NCI-H345 treated with DMSO at 0.1 percent for 48 hours (cell line): ENCODE results near the gene HMGCLL1.

Experiments used
- DNase-seq: peaks from one replicate; lab custom pipeline; 2025; ENCODE audit not compliant: unreplicated experiment; lab: John Stamatoyannopoulos, UW

HMGCLL1 gene

DNA sequence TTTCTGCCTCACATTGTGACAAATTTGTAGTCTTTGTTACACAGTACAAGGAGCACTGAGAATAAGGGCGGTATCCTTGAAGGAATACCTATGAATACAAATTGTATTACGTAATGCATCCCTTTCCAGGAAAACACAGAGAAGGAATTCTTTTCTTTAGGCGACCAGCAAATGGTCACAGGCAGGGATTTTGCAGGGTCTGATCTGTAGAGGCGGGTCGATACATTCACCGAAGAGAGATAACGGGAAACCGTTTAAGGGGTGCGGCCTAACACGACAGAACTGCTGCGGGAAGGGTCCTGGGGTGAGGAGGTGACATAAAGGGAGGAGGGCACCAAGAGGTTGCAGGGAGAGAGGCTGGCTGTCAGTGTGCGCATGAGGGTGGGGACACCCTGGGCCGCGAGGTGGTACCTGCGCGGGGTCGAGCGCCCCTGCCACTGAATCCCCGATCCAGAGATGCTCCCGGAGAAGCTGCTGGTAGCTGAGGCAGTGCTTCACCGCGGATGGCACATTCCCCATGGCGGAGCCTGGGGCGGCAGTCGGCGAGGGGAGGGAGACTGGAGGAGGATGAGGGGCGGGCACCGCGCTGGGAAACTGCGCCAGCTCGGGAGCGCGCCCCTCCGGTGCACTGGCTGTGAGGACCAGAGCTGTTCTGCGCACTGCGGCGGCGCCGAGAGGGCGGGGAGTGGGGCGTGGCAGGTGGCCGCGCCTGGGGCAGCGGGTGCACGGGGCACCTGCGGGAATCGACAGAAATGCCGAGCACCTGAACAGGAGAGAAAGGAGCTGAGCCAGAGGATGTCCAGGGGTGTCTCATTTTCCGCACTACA lies at the start of gene HMGCLL1:
Gene HMGCLL1 (minus strand): TSS at position 656 of the 827 bp plus-strand sequence. CDS start 137 bp downstream, at position 519.
- no peak for DNase-seq

DNA sequence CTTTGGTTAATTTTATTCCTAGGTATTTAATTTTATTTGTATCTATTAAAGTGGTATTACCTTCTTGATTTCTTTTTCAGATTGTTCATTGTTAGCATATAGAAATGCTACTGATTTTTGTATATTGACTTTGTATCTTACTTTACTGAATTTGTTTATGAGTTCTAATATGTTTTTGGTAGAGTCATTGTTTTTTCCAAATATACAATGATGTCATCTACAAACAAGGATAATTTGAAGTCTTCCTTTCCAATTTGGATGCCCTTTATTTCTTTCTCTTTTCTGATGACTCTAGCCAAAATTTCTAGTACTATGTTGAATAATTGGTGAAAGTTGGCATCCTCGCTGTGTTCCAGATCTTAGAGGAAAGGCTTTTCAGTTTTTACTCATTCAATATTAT lies 43.0 kb upstream of the HMGCLL1 start:
- DNase-seq = no peak

DNA sequence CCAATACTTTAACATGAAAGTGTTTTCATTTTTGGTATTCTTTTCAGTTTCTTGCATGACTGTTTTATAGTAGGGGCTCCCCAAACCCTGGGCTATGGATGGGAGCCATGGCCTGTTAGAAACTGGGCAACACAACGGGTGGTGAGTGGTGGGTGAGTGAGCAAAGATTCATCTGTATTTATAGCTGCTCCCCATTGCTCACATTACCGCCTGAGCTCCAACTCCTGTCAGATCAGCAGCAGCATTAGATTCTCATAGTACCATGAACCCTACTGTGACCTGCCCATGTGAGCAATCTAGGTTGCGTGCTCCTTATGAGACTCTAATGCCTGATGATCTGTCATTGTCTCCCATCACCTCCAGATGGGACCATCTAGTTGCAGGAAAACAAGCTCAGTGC lies 42.3 kb upstream of the HMGCLL1 start:
- no peak for DNase-seq

DNA sequence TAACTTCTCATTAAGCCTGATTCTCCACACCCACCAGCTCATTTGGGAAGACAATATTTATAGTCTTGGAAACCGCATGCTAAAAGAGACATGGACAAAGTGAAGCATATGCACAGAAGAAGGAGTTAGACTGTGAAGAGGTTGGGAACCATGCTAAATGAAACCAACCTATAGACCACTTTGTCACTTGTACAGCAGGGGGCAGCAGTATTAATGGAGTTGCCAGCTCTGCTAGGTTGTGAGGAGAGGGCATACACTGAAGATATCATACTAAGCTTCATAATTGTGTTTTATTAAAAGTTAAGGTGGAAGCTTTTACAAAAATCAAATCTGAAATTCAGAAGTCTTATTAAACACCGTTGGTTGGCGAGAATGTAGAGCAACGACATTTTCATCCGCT lies 38.3 kb upstream of the HMGCLL1 start:
- no peak for DNase-seq

DNA sequence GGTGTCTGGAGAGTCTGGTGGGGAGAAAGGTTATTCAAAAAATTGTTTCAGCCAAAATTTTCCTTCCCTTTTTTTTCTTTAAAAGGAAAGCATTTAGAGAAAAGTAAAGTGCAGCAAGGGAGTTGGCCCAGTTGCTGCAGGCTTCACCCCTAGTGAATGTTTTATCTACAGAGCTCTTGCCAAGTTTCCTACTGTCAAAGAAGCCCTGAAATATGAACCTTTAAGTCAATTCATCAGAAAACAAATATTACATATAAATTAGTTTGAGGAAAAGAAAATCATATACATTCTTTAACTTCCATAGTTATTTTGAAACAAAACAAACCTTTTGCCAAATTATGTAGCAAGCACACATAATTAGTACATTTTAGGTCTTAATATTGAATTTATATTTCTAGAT lies 25.0 kb upstream of the HMGCLL1 start:
- DNase-seq = no peak

DNA sequence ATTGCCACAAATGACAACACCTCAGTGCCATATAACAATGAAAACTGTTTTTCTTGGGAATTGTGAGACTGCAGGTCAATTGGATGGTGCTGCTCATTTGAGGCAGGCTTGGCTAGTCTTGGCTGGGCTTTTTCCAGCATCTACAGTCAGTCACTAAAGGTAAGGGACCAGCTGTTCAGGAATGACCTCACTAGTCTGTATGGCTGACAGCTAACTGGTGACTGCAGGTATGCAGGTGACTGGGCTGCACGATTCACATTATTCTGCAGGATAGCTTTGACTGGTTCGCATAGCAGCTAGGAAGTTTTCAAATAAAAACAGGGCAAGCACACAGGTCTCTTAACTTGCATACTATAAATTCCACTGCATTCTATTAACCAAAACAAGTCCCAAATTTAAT lies 22.1 kb upstream of the HMGCLL1 start:
- DNase-seq = no peak

DNA sequence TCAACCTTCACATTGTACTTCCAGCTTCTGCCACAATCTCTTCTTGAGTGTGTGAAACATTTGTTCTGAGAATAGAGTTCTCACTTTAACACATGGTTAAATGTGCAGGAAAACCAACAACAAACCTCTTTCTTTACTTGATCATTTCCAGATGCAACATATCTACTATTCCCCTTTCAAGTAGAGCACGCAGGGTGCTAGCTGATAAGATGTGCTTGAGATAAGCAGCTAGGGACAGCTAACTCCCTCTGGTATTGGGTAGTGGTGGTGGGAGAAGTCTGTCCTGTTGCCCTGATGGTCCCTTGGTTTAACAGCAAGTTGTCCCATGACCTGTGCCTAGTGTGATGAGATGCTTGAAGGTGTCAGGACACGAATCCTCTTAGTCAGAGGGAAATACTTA lies 15.4 kb upstream of the HMGCLL1 start:
- no peak for DNase-seq

DNA sequence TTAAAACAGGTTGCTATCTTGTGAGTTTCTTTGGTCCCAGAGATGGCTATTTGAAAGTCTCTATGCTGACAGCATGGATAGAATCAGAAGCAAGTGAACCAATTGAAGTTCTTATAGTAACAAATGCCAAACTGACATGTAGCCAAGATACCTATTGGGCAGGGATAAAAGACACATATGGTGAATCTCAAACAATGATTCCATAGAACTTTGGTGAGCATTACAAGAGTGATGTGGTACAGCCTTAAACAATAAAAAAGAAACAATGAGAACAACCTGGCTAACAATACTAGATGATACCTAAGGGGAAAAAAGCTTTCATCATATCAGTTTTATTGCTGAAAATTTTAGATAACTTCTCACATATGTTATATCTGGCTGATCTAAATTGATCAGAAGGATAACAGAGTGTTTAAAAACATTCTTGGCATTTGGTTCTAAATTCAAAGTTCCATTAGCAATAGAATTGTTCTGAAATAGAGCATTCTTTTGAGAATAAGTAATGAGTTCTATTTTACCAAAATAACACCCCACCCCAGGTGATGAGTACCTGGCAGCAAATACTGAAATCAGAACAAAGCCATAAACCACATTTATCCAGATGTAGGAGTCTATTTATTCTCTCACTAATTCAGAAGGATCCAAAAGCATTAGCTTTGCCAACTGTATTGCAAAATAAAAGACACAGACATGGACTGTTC lies 5.8 kb upstream of the HMGCLL1 start:
- DNase-seq = no peak

DNA sequence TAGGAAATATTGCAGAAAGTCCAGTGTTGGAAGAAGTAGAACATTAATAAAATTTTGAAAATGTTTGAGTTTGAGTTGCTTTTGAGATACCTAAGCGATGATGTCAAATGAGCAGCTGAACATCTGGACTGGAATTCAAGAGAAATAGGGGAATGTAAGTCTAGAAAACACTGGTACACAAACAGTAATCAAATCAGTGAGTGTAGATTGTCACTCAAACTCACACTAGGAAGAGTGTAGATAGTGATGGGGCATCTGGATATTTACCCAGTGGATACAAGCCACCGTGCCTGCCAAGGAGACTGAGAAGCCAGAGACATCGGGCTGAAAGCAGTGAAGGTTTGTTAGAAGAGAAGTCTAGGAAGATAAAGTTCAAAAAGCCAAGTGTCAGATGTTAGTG lies 2.2 kb downstream of the HMGCLL1 start:
- no peak for DNase-seq

DNA sequence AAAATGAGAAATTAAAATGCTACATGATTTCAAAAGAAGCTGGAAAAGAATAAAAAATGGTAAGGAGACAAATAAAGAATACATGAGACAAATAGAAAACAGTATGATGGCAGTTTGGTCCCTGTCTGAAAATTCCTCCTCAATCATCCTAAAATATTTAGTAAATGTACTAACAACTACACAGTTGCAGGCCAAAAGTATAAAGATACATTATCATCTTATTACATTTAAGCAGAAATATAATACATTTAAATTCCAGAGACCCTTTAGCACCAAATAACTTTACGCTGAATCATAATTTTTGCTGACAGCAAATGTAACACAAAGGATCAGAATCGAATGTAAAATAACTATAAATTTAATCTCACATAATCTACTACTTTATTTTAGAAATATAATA lies 4.4 kb downstream of the HMGCLL1 start:
- no peak for DNase-seq

DNA sequence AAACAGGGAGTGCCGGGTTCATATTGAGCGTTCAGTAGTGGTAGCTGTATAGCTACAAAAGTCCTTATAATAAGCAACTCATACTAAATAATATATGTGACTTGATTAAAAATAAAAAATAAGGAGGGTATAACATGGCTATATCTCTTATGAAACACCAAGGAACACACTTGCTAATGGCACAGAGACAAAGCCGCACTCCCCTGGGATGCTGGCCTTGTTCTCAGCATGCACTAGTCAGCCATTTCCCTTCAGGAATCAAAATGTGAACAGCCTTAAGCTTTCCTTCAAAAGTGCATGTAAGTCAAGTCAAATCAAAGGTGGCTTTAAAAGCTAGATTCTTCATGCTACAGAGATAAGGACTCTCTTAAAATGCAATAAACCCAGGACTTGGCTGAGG lies 9.4 kb downstream of the HMGCLL1 start:
- no peak for DNase-seq

DNA sequence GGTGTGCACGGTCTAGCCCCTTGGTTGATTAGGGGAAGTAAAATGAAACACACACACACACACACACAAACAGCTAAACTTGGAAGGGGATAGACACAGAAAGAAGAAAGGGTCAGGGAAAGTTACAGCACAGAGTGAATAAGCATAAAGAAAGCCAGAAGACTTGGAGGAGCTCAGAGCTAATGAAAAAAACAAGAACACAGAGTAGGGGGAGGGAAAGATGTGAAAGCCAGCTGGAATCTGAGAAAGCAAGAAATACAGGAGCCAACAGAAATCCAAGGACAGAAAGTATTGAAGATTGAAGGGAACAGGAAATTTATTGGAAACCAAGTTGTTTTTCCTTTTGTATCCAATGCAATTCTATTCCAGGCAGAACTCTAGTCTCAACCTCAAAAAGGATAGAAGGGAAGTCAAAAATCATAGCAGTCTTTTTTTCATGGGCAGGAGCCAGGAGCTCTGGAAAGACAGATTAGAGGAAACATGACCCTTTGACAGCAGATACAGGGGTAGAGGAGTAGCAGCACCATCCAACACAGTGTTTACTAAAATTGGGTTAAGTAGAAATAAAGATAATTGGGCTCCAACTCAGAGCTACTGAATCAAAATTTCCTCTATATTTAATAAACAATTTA lies 10.1 kb downstream of the HMGCLL1 start:
- no peak for DNase-seq

DNA sequence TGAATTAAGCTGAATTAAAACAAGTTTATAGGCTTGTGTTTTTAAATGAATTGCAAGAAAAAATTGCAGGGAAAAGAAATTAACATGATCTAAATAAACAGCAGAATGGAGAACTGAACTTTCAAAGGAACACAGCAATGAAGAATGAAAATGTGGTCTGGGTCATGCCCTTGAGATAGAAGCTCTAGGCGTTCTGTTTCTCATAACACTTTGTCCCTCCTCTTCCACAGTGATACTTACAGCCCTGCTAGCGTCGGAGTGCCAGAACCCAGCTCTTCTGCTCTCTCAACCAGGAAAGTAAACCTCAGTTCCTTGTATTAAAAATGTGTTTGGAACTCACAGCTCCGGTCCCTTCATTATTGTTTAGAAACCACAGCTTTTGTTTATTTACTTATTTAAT lies 11.4 kb downstream of the HMGCLL1 start:
- DNase-seq = no peak

DNA sequence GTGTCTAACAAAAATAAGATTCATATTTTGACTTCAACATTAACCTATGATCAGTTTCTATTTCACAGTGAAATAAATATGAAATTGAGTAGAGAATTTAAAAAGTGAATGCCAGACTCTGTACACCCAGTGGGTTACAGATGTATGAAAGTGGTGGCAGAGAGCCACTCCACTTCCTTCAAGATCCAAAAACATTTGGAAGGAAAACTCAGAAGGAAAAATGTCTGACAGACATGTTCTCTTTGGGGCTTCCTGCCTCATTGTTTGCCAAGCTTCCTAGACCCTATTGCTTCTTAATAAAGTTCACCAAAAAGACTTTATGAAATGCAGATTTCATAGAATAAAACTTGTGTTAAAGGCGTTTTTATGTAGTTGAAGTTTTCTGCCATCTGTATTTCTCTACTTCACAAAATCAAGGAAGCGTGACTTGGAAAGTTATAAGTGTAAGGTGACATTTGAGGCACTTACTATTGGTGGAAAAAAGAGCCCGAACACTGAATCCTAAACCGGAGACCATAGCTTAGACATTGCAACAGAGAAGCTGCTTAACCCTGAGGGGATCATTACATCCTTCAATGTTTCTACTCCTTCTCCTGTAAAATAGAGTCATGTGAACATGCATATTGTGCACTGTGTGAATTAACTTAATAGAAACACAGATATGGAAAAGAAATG lies 12.8 kb downstream of the HMGCLL1 start:
- DNase-seq = no peak

DNA sequence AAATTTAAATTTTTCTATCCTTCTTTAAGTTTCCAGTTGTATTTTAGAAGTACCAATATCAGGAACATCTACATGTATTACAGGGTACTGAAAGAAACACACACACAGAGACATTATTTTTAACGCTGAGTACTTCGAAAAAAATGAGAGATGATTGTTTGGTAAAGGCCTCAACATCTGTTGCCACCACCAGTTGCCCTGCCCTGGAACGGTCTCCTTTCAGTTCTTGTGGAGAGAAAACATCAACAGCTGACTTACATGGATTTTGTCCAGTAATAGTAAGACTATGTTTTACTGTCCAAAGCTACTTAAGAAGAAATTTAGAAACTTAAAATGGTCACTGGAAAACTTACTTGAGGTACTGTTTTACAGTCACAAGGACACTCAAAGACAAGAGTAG lies 16.7 kb downstream of the HMGCLL1 start:
- DNase-seq = no peak

DNA sequence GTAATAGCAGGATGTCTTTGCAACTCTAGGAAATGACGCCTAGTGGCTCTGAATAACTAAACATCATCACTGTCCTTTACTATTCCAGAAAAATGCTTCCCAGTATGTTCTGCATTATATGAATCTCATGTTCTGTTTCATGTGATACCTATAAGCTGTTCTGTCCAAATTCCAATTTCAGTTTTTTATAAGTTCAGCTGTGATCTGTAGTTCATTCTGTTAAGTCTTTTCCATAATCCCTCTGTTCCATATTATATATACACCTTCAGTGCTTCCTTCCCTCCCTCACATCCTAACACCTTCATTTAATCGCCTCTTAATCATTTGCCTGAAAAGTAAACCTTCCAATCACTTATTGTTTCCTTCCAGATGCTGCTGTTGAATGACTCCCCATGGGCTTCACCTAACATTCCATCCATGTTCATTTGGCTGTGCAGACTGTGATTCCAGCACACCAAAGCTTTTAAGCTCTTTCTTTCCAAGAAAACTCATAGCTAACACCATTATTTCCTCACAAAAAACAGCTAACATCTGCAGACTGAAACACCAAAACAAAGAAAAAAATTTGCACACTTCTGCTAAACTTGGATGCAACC lies 18.6 kb downstream of the HMGCLL1 start:
- no peak for DNase-seq

DNA sequence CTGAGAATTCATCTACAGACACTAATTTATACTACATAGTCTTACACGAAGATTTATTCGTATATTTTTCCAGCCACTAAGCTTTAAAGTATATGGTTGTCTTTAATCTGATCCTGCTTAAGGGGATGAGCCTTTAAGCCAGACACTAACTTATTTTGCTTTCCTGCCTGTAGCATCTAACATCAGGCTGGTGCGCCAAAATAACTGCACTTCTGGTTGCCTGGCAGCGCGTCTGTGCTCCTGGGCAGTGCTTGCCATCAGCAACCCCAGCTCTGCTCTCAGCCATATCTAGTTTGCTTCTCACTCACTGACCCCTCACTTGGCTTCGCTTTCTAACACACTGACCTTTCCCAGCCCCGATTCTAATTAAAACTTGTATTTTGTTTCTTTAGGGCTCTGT lies 21.8 kb downstream of the HMGCLL1 start:
- no peak for DNase-seq

DNA sequence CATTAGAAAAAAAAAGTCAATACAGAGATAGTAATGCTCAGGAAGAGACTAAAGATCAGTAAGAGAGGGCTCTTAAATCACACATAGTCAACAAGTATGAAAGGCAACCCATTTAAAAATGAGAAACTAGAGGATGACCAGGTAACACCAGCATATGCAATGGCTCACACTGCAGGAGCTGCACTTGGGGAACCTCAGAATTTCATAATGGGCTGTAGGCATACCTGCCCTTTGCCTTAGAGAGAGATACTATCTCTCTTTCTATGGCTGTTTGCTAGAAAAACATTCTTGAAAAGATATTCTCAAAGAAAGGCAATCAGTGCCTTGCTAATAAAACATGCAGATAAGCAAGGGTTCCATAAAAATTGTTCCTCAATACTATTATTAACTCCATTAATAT lies 33.2 kb downstream of the HMGCLL1 start:
- no peak for DNase-seq

DNA sequence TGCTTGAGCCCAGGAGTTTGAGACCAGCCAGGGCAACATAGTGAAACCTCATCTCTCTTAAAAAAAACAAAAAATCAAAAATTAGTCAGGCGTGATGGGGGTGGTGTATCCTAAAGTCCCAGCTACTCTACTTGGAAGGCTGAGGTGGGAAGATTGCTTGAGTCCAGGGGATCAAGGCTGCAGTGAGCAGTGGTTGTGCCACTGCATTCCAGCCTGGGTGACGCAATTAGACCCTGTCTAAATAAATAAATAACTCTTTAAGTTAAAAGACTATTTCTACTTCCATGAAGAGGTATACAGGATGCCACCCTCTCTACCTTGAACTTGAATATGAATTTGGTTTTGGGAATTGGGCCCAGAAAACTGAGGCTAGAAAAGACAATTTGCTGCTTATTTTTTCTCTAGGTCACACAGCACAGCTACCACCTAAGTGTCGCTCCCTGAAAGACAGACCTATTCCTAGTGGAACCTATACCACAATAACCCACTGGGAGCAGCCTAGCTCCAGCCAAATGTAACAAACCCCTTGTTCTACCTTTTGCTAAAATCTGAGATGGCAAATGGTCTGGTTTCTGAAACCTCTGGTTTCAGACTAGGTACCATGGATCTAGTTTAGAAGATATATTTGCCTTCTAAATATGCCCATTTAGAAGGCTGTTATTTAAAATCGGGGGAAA lies 35.2 kb downstream of the HMGCLL1 start:
- DNase-seq = no peak

DNA sequence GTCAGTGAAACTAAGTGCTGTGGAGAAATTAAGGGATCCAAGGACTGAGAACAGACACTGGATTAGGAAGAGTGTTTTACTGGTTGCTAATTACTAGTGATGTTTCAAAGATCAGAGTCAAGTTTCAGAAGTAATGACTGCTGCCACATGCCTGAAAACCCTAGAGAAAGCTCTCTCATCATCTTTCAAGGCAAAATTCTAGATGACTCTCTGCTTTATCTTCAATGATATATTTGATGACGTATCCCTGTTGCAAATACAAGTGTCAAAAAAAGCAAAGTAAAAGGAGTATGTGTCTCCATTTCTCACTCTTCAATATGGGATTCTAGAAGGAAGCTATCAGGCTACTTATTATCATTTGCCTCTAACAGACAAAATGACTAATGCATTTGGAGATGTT lies 38.0 kb downstream of the HMGCLL1 start:
- no peak for DNase-seq
